ENCODE measurements around the gene NCMAP. TPM values are rescaled to one million over a fixed set of nuclear protein-coding genes. Genes with fewer than 3 reads are reported as not detected.

The NCMAP gene
- total and polyA plus RNA-seq, 2 of the 8 experiments (the other 6 are each of a cell fraction or from before 2014, with no cell fraction given) = 0.21 to 0.39 TPM

- H2AK5ac ChIP-seq (ENCODE audit: low read depth, low read length) = no peak overlapping the region
- no peak overlapping the region for H2BK20ac ChIP-seq (ENCODE audit: low read length)
- no peak overlapping the region for H3K9ac ChIP-seq (replicated peaks in 1 of 4; ENCODE audit: extremely low read depth in 1 of 4, low read depth in 3 of 4, low read length in 3 of 4)
- no peak overlapping the region for H3K4ac ChIP-seq (replicated peaks; ENCODE audit: insufficient read length, low read depth, low read length)
- FAIRE-seq (no peak), DNase-seq (ENCODE audit: low read depth in 1 of 2, low spot score in 2 of 2) (no peak)
- H3K56ac ChIP-seq (replicated peaks; ENCODE audit: insufficient read length, low read depth, low read length) = no peak overlapping the region
- H4K20me1 ChIP-seq (replicated peaks in 1 of 2; ENCODE audit: control insufficient read depth in 1 of 2, insufficient read depth in 2 of 2, low read length in 2 of 2) = peaks cover 7 to 9% of the 10 kb centered on the region in 2 experiments
- POLR2A ChIA-PET (ENCODE audit: partially characterized antibody) = interaction anchor here (1.0 kb wide), 1 partner anchor 39 kb away, joined by 3 read pairs; no protein-coding TSS in a partner anchor
- WGBS, 2 experiments (ENCODE audit: extremely low coverage in 1 of 2, insufficient coverage in 1 of 2, insufficient read length in 1 of 2, insufficient replicate concordance in 2 of 2, low coverage in 1 of 2, low lambda C conversion rate in 2 of 2, missing lambda C conversion rate in 1 of 2) = 80% methylated on average over 7 of the region's 7 CpGs; no CpG with 5 or more reads in 1 of the 2 experiments
- H3K23ac ChIP-seq (ENCODE audit: insufficient read length) = no peak overlapping the region
- no peak overlapping the region for H4K5ac ChIP-seq (ENCODE audit: insufficient read length, low read depth, low read length)
- no peak overlapping the region for H4K91ac ChIP-seq (replicated peaks; ENCODE audit: insufficient read length, low read length)
- peaks cover 0 to 6% (median 4%) of the 10 kb centered on the region in 4 experiments; a peak in 5 of 7 replicates for H3K4me1 ChIP-seq (replicated peaks in 1 of 4; ENCODE audit: control insufficient read depth in 3 of 4, insufficient read depth in 4 of 4, low read length in 3 of 4)
- H3K36me3 ChIP-seq (ENCODE audit: control insufficient read depth in 2 of 4, insufficient read depth in 4 of 4, low read length in 3 of 4) = peaks cover 0 to 3% (median 0%) of the 10 kb centered on the region in 4 experiments; a peak in 1 of 8 replicates
- TF ChIP-seq TCF12 (IDR thresholded peaks at IDR 0.05; ENCODE audit: low read depth, low read length) (no peak), MAFK (IDR thresholded peaks at IDR 0.05; ENCODE audit: low read depth, low read length) (no peak)
- CTCF ChIA-PET (ENCODE audit: partially characterized antibody) = interaction anchor here (1.0 to 1.1 kb wide), 3 partner anchors 9 to 95 kb away, joined by 3 to 4 read pairs (median 3); no protein-coding TSS in a partner anchor
- peaks cover 18 to 26% of the 10 kb centered on the region in 2 experiments for H3K79me2 ChIP-seq (ENCODE audit: control insufficient read depth in 1 of 2, insufficient read depth in 2 of 2, low read length in 2 of 2)
- H2AFZ ChIP-seq (ENCODE audit: low read length) = no peak overlapping the region
- no peaks in the 10 kb centered on the region; the same call in 1 of the 2 replicates for H3K79me1 ChIP-seq (ENCODE audit: low read depth, low read length)
- no peak overlapping the region for H2BK15ac ChIP-seq (ENCODE audit: low read length)
- H3K27me3 ChIP-seq (replicated peaks in 1 of 4; ENCODE audit: control insufficient read depth in 3 of 4, extremely low read depth in 1 of 4, insufficient read depth in 3 of 4, low read length in 3 of 4) = no peaks in the 10 kb centered on the region
- no peak overlapping the region for H2BK120ac ChIP-seq (replicated peaks; ENCODE audit: low read depth, low read length)
- no peak overlapping the region for H3K4me2 ChIP-seq (ENCODE audit: insufficient read depth in 1 of 2, low read depth in 2 of 2, low read length in 2 of 2)
- H4K8ac ChIP-seq (ENCODE audit: extremely low read depth, insufficient read depth, low read length) = no peak overlapping the region
- no peak overlapping the region for H2BK12ac ChIP-seq (ENCODE audit: low read depth, low read length)
- H3K4me3 ChIP-seq (ENCODE audit: extremely low read depth in 1 of 4, insufficient read depth in 2 of 4, low read depth in 3 of 4, low read length in 4 of 4) = no peak overlapping the region
- H3K23me2 ChIP-seq (ENCODE audit: low read depth, low read length) = peaks cover 7% of the 10 kb centered on the region
- H3K18ac ChIP-seq (ENCODE audit: extremely low read depth, low read length) = no peak overlapping the region
- H3K9me3 ChIP-seq (ENCODE audit: insufficient read depth in 2 of 2, low read depth in 1 of 2, low read length in 1 of 2) = no peaks in the 10 kb centered on the region
- no peak overlapping the region for H3K14ac ChIP-seq (ENCODE audit: insufficient read length)
- no peak overlapping the region for H3K27ac ChIP-seq (ENCODE audit: low read depth, low read length)
- no peak overlapping the region for H2BK5ac ChIP-seq (ENCODE audit: low read depth, low read length)
These were observed 84.4 kb downstream of the NCMAP start for GRCh38 chr1:24640288-24640687.

Measured in H1 (cell line).